DMS153 treated with DMSO at 0.1 percent for 48 hours (cell line): ENCODE results near the gene PRKCZ.

Experiments
- DNase-seq: peaks from one replicate; lab custom pipeline; 2025; ENCODE audit not compliant: unreplicated experiment; lab: John Stamatoyannopoulos, UW

Gene PRKCZ

DNA sequence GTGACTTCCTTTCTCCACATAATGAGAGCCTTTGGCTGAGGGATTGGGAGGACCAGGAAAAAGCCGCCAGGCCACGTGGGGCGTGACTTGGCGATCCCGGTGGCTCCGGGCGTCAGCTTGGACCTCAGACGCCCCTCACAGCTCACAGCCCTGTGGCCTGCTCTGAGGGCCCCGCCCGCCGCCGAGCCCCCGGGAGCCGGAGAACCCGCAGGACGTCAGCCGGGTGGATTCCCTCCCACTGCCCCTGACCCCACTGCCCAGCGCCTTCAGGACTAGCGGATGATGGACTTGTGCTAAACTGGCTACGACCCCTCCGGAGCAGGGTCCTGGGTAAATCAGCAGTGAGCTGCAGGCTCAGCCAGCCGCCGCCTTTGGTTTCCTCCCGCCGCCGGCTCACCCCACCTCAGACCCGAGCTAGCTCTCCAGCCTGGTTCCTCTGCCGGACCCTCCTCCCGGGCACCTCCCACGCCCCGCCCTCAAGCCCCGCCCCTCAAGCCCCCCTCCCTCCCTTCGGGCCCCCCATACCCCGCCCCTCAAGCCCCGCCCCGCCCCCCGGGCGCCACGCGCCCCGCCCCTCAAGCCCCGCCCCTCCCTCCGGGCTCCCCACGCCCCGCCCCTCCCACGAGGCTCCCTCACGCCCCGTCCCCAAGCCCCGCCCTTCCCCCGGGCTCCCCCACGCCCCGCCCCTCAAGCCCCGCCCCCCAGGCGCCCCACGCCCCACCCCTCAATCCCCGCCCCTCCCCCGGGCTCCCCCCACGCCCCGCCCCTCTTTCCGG lies 154.4 kb downstream of the PRKCZ start:
- peak; percentile 86 for DNase-seq

DNA sequence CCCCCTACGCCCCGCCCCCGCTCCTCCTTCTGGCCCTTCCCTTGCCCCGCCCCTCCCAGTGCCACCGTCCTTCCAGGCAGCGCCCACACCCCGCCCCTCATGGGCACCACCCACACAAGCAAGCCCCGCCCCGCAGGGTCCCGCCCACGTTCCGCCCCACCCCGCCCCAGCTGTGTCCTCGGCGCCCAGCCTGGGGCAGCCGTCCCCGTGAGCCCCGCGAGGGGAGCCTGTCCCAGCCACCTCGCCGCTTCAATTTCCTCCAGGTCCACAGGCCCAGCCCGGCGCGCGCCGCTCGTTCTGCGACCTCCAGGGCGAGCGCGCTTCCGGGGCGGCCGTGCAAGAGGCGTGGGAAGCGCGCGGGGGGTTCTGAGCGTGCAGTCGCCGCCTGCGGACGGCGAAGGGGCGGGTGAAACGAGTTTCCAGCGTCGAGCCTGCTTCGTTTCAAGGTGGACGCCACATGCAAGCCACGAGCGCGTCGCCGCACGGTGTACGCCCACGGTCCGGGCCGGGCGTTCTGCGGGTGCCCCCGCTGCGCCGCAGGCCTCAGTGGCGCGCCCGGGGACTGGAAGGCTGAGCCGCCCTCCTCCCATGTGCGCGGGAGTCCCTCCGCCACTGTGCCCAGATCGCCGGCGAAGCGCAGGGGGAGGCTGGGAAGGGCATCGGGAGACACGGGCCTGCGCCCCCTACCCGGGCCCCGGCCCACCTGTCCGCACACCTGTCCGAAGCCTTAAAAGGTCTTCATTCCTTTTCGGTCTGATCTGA lies 155.2 kb downstream of the PRKCZ start:
- DNase-seq, result peak; percentile 93

DNA sequence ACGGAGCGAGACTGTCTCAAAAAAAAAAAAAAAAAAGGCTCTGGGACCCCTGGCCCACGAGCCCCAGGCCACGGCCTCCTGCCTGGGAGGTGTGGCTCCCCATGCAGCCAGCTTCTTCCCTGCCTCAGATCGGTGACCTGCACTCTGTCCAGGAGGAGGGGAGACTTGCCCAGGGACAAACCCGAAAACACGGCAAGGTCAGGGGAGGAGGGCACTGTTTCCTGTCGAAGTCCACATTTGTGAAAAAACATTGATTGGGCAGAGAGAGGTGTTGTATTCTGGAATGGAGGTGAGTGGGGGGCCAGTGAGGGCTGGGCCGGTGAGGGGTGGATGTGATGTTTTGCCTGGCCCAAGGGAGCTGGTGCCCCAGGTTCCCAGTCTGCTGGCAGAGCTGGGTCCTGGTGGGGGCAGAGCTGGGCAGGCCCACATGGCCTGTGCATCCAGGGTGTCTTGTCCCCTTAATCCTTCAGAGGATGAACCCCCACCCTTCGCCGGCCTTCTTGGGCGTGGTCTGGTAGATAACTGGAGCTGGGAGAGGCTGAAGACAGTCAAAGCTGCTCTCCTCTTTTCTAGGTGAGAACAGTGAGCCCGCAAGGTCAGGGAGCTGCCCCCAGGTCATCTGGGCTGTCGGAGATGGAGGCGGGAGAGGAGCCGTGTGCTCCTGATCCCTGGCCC lies 156.7 kb downstream of the PRKCZ start:
- no peak for DNase-seq

GRCh38 chr1:2208309-2209239 lies 158.4 kb downstream of the PRKCZ start:
- DNase-seq, result no peak

GRCh38 chr1:2209400-2210083 lies 159.3 kb downstream of the PRKCZ start:
- DNase-seq, result no peak

GRCh38 chr1:2210084-2210653 lies 160.0 kb downstream of the PRKCZ start:
- DNase-seq, result no peak

GRCh38 chr1:2210786-2211185 lies 160.6 kb downstream of the PRKCZ start:
- DNase-seq, result no peak

DNA sequence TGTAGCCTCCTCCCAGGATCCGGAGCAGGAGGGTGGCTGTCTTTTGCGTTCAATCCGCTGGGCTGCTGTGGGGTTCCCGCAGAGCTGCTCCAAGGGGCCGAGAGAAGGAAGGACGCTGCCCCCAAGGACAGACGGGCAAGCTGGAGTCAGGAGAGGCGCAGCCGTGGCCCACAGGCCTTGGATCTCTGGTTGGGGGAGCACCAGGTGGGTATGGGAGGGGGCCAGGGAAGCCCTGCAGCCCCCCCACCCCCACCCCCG lies 162.0 kb downstream of the PRKCZ start:
- no peak for DNase-seq

DNA sequence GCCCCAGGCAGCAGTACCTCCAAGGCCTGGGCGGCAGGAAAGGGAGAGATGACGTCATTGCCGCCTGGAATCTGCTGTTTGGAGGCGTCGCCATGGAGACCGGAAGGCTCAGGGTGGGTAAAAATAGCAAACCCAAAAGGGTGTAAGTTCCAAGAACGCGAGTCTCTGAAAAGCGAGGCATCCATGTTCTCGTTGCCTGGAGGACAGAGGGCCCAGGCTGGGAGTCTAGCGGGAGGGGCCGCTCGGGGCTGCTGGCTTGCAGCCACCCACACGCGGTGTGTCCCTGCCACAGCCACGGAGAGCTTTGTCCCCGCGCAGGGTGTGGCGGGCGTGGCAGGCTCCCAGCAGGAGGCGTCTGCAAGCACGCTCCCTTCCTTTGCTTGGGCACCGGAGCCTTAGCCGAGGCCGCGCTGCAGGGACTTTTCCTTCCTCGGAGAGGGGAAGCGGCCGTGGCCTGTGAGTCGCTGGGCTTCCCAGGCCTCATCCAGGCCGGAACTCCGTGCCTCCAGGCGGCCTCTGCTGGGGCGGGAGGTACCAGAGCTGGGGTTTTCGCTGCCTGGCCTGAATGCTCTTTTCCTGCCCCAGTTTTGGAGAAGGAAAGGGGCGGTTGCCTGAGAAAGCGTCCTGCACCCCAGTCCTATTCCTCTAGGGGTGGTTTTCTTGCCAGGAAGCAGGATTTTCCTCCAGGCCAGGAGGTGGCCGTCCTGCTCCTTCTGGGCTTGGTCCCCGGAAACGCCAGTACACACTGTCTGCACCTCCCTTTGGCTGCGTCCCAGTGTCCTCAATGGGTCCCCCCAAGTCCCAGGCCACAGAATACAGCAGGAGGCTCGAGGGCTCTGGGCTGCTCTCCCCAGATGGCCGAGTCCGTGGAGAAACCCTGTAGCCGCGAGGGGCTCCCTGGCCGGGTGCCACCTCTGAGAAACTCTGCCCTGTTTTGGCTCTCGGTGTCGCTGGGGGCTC lies 162.6 kb downstream of the PRKCZ start:
- DNase-seq, result peak; percentile 92

- no peak for DNase-seq
Observed at GRCh38 chr1:2213576-2214505, 163.6 kb downstream of the PRKCZ start.

GRCh38 chr1:2214541-2215241 lies 164.5 kb downstream of the PRKCZ start:
- no peak for DNase-seq

- no peak for DNase-seq
Observed at GRCh38 chr1:2215329-2215728, 165.1 kb downstream of the PRKCZ start.

GRCh38 chr1:2215909-2216766 lies 165.9 kb downstream of the PRKCZ start:
- DNase-seq, result no peak

- no peak for DNase-seq
Observed at GRCh38 chr1:2216767-2217058, 166.5 kb downstream of the PRKCZ start.

DNA sequence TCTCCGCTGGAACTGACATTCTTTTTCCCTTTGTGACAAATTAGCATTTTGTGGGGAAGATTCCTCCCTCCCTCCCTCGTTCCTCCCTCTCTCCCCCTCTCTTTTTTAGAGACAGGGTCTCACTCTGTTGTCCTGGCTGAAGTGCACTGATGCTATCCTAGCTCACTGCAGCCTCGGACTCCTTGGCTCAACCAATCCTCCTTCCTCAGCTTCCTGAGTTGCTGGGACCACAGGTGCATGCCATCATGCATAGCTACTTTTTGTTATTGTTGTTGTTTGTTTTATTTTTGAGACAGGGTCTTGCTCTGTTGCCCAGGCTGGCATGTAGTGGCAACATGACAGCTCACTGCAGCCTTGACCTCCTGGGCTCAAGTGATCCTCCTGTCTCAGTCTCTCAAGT lies 171.1 kb downstream of the PRKCZ start:
- no peak for DNase-seq

DNA sequence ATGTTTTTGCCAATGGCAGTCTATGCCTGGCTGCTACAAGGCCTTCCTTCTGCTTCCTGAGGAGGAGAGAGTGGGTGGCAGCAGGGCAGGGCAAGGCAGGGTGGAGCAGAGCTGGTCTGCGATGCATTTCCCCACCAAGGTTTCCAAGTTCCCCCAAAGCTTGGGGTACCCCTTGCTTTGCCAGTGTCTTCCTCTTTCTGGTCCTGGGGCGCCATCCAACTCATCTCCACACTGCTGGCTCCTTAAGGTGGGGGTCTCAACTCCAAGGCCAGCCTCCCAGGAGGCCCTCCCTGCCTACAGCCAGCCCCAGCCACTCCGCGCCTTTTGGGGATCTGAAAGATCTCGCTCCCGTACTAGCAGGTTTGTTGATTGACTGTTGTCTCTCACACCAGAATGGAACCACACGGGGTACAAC lies 174.0 kb downstream of the PRKCZ start:
- DNase-seq, result no peak
